ENCODE data around the gene RFTN1. TPM values are rescaled to one million over a fixed set of nuclear protein-coding genes. Genes with fewer than 3 reads are reported as not detected.

Gene RFTN1
- total and polyA plus RNA-seq, 7 donors: 9.1 to 33.1 (median 15.9) TPM

- Histone ChIP-seq H3K4me1 (peaks cover 30% of the 10 kb centered on the region), H3K27ac (no peak overlapping the region), H3K27me3 (ENCODE audit: insufficient read depth in 3 of 3, low read length in 2 of 3) (no peaks in the 10 kb centered on the region), H3K4me3 (no peak overlapping the region), H3K9me3 (no peaks in the 10 kb centered on the region), H3K36me3 (ENCODE audit: insufficient read depth in 1 of 2, low read depth in 1 of 2) (peaks cover 2 to 27% of the 10 kb centered on the region in 2 donors)
- 76 to 89% (median 80%) methylated on average over 10 to 11 of the region's 11 CpGs for WGBS, 3 donors
- DNase-seq: no peak
- no peak for ATAC-seq
- no peak for TF ChIP-seq CTCF (IDR thresholded peaks at IDR 0.05)
- intact Hi-C loops (cut with DNase I): no loop called here
Observed at GRCh38 chr3:16487511-16488175, 25.9 kb downstream of the RFTN1 start.

GRCh38 chr3:16486951-16487480 is 26.5 kb downstream of the RFTN1 start:
- no peak for ATAC-seq
- no peak overlapping the region for H3K27ac ChIP-seq
- 92 to 95% (median 92%) methylated on average over 6 of the region's 6 CpGs for whole genome bisulfite sequencing, 3 donors
- peaks cover 36% of the 10 kb centered on the region for H3K4me1 ChIP-seq
- intact Hi-C loops (cut with DNase I): no loop called here
- DNase-seq: no peak
- TF ChIP-seq CTCF (IDR thresholded peaks at IDR 0.05): no peak
- no peak overlapping the region for H3K4me3 ChIP-seq
- H3K27me3 ChIP-seq (ENCODE audit: insufficient read depth in 3 of 3, low read length in 2 of 3): no peaks in the 10 kb centered on the region
- peaks cover 2 to 22% of the 10 kb centered on the region in 2 donors for H3K36me3 ChIP-seq (ENCODE audit: insufficient read depth in 1 of 2, low read depth in 1 of 2)
- H3K9me3 ChIP-seq: no peaks in the 10 kb centered on the region

- peaks cover 39% of the 10 kb centered on the region for H3K4me1 ChIP-seq
- 91 to 95% (median 93%) methylated on average over 2 of the region's 2 CpGs for WGBS, 3 donors
- DNase-seq (no peak), ATAC-seq (no peak)
- intact Hi-C loops (cut with DNase I): no loop called here
- no peak for TF ChIP-seq CTCF (IDR thresholded peaks at IDR 0.05)
- no peaks in the 10 kb centered on the region for H3K9me3 ChIP-seq
- no peaks in the 10 kb centered on the region for H3K27me3 ChIP-seq (ENCODE audit: insufficient read depth in 3 of 3, low read length in 2 of 3)
- H3K27ac ChIP-seq: no peak overlapping the region
- H3K4me3 ChIP-seq: no peak overlapping the region
- H3K36me3 ChIP-seq (ENCODE audit: insufficient read depth in 1 of 2, low read depth in 1 of 2): peaks cover 2 to 14% of the 10 kb centered on the region in 2 donors
Observed at GRCh38 chr3:16486201-16486600, 27.3 kb downstream of the RFTN1 start.

GRCh38 chr3:16485395-16485992 is 28.0 kb downstream of the RFTN1 start:
- Histone ChIP-seq H3K27me3 (ENCODE audit: insufficient read depth in 3 of 3, low read length in 2 of 3) (no peaks in the 10 kb centered on the region), H3K27ac (no peak overlapping the region), H3K36me3 (ENCODE audit: insufficient read depth in 1 of 2, low read depth in 1 of 2) (peaks cover 2 to 11% of the 10 kb centered on the region in 2 donors), H3K9me3 (no peaks in the 10 kb centered on the region), H3K4me3 (no peak overlapping the region), H3K4me1 (peaks cover 39% of the 10 kb centered on the region)
- ATAC-seq: no peak
- WGBS, 3 donors: 89 to 96% (median 92%) methylated on average over 5 of the region's 5 CpGs
- intact Hi-C loops (cut with DNase I): no loop called here
- DNase-seq: no peak
- no peak for TF ChIP-seq CTCF (IDR thresholded peaks at IDR 0.05)

Measured in psoas muscle (tissue), 8 donors.